Coronary artery (tissue), 2 donors: ENCODE results near the gene ANP32A.

Experiments used
- DNase-seq: peaks from one replicate; pipeline ENCODE4 v3.0.0-alpha.2; 2017; ENCODE audit warnings: low spot score
- H3K27ac ChIP-seq, 2 donors: fragments of 200-600 bp; sonication (generic); one replicate each; pipeline ENCODE4 v1.5.1; 2016 to 2019
- H3K4me3 ChIP-seq: fragments of 200-600 bp; sonication (generic); 2 replicates; pipeline ENCODE4 v1.5.1; 2016; ENCODE audit warnings: mild to moderate bottlenecking, moderate library complexity
- CTCF ChIP-seq: fragments of 200-600 bp; sonication (generic); IDR thresholded peaks from one replicate; pipeline ENCODE4 v1.5.1; 2019; ENCODE audit warnings: antibody characterized with exemption

ANP32A gene

GRCh38 chr15:68797599-68798345 is 22.9 kb downstream of the ANP32A start:
- H3K27ac ChIP-seq: peak overlapping the region in 1 of 2 donors; percentile 65
- peak; percentile 62 for DNase-seq
- H3K4me3 ChIP-seq: no peak overlapping the region

GRCh38 chr15:68797191-68797590 is 23.5 kb downstream of the ANP32A start:
- no peak overlapping the region for H3K4me3 ChIP-seq
- DNase-seq: no peak
- no peak for TF ChIP-seq CTCF
- H3K27ac ChIP-seq: peak overlapping the region in 1 of 2 donors; percentile 65

More at GRCh38 chr15:68797599-68798345, 22.9 kb downstream of the ANP32A start:
- TF ChIP-seq CTCF: no peak

DNA sequence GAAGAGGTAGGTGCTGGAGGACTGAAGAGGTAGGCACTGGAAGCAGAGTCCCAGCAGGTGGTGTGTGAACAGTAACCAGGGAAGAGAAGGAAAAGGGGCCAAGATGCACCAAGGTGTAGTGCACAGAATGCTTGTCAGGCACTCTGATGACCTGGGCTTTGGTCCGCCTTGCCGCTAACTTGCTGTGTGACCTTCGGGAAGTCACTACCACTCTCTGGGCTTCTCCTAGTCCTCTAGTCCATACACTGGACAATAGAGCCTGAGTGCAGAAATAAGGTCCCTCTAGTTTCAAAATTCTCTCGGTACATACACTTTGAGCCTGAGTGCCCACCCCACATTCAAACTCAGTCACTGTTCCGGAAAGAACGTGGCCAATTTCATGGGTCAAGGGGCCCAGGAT is 24.1 kb downstream of the ANP32A start:
- no peak for DNase-seq
- H3K27ac ChIP-seq: peak overlapping the region in 1 of 2 donors; percentile 65
- no peak for TF ChIP-seq CTCF

GRCh38 chr15:68795298-68795848 is 25.3 kb downstream of the ANP32A start:
- DNase-seq: peak; percentile 88
- Histone ChIP-seq H3K27ac (peak overlapping the region; percentile 51 to 68), H3K4me3 (peak overlapping the region; percentile 44)
- no peak for TF ChIP-seq CTCF

More for the DNA sequence above, 24.1 kb downstream of the ANP32A start:
- H3K4me3 ChIP-seq: no peak overlapping the region

DNA sequence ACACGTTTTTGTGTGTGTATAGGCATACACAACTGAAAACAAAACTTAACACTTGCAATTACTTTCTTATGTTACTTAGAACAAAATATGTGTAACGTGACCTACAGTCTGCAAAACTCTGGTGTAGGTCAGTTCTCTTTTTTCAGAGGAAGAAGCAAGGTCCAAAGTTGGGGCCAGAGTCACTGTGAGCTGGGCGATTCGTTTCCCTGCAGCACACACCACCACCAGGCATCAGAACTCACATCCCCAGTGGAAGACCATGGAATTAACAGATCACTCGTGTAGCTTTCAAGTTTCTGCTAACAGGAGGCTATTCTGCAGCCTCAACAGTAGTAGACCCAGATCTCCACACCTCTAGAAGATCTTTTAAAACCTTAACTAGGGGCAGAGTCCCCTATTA is 25.8 kb downstream of the ANP32A start:
- DNase-seq: no peak

DNA sequence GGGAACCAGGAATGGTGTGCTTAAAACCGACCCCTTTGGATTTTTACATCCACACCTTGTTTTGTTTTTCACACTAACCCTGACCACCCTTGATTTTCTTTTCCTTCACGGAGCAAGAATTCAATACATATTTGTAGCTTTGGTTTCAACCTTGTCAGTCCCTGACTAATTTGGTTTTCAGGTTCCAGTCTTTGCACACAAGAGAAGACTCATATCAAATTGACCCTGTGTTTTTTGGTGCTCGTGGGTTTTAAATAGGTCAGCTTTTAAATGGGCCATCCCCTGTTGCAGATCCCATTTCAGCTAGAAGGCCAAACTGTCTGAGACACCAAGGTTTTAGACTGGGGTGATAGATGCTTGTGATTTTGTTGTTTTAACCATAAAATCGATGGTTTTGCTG is 26.4 kb downstream of the ANP32A start:
- no peak for DNase-seq
- Histone ChIP-seq H3K27ac (peak overlapping the region; percentile 51 to 68), H3K4me3 (no peak overlapping the region)
- no peak for TF ChIP-seq CTCF

More for the DNA sequence above, 25.8 kb downstream of the ANP32A start:
- Histone ChIP-seq H3K27ac (peak overlapping the region; percentile 51 to 68), H3K4me3 (peak overlapping the region; percentile 44)
- TF ChIP-seq CTCF: no peak

DNA sequence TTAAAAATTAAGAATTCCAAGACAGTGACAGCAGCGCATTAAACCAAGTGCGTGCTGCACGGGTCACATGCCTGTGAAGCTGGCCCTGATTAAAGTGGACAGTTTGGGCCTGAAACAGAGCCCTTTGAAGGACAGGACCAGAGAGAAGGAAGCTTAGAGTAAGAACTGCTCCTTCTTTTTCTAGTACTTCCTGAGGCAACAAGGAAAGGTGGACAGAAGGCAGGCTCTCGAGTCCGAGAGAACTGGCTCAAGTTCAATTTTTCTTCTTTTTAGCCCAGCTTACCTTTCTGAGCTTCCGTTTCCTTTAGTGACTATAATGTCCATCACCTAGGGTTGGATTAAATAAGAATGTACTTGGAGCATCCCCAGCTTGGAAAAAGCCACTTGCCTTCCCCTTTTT is 26.9 kb downstream of the ANP32A start:
- DNase-seq: no peak
- H3K4me3 ChIP-seq: no peak overlapping the region
- peak overlapping the region in 1 of 2 donors; percentile 51 for H3K27ac ChIP-seq
- TF ChIP-seq CTCF: no peak
